Activated T-helper 1 cell treated with Interleukin-2 at 50 U/mL for 16 hours (primary cell): ENCODE data around the gene MRPL16.
"Not testable (repeated sequence)": the region's sequence is repeated elsewhere in the genome, so short reads cannot be mapped to it uniquely, and the experiment has no call there.

Experiments
- DNase-seq: peaks from one replicate; pipeline ENCODE4 v3.0.0-alpha.2; 2020; ENCODE audit warnings: low read depth

MRPL16 gene

GRCh38 chr11:59810189-59810910, at the start of gene MRPL16:
MRPL16 (minus strand) TSS chr11:59810778; CDS start chr11:59810658, 120 bp downstream.
- DNase-seq = peak; percentile 85

GRCh38 chr11:59859673-59860072, 49.1 kb upstream of the MRPL16 start:
- DNase-seq = no peak

DNA sequence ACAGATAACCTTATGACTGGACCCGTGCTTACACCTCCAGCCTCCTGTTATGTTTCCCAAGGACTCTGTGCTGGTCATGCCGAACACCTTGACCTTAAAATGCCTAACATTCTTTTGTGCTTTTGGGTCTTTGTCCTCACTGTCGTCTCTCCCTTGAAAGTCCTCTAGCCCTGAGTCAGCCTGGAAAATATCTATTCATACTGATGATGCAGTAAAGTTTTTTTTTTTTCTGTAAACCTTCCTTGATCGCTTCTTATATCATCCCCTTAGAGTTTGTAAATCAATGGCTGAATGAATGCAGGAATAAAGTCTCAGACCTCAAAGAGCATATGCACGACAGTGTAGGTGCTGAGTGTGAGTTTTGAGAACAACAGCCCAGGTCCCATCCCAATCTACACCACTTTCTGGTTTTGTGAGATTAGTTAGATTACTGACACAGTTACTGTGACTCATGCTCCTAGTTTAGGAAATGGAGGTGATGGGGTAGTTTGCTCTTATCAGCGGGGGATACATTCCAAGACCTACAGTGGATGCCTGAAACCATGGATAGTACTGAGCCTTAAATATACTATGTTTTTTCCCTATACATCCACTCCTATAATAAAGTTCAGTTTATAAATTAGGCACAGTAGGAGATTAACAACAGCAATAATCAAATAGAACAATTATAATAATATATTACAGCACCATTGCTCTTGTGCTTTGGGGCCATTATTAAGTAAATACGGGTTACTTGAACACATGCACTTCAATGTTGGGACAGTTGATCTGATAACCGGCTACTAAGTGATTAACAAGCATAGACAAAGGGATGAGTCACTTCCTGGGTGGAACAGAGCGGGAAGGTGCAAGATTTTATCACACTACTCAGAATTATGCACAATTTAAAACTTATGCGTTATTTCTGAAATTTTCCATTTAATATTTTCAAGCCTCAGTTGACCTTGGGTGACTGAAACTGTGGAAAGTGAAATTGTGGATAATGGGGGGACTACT, 47.2 kb upstream of the MRPL16 start:
- no peak for DNase-seq

GRCh38 chr11:59854871-59855270, 44.3 kb upstream of the MRPL16 start:
- DNase-seq = no peak

GRCh38 chr11:59851416-59851815, 40.8 kb upstream of the MRPL16 start:
- not testable (repeated sequence) for DNase-seq

DNA sequence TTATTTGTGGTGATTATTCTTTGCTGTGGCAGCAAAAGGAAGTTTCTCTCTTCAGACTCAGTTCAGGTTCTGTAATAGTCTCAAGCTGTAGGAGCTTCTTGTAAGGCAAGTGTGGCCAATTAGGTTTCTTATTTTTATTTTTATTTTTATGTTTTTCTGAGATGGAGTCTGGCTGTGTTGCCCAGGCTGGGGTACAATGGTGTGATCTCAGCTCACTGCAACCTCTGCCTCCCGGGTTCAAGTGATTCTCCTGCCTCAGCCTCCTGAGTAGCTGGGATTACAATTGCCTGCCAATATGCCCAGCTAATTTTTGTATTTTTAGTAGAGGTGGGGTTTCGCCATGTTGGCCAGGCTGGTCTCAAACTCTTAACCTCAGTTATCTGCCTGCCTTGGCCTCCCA, 39.0 kb upstream of the MRPL16 start:
- DNase-seq = not testable (repeated sequence)

DNA sequence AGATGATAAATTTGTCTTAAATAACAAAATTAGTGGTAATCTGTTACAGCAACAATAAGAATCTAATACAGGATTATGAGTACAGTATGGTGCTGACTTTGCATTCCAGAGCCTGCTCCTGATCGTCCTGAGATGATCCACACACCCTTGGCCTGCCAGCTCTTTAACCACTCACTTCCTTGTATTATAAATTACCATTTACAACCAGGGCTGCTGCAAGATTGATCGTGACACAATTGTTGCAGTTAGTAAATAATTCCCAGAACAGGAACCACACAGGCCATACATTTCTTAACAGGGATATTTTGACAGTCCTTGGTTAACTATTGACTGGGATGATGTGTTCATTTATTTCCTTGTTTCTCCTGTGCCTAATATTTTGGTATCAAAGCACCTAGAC, 38.6 kb upstream of the MRPL16 start:
- no peak for DNase-seq

DNA sequence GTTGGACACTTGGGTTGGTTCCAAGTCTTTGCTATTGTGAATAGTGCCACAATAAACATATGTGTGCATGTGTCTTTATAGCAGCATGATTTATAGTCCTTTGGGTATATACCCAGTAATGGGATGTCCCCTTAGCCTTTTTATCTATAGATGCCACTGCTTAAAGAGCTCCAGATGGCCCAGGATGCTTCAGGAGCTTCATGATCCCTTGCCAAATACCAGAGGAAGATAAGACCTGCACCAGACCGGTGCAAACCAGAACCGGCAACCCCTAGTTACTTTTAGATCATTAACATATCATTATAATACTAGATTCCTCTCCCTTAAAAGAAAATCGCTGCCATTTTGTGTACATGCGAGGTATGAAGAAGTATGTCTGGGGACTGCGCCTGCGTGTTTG, 37.9 kb upstream of the MRPL16 start:
- DNase-seq = not testable (repeated sequence)

- DNase-seq = no peak
Observed at GRCh38 chr11:59847626-59848025, 37.0 kb upstream of the MRPL16 start.

DNA sequence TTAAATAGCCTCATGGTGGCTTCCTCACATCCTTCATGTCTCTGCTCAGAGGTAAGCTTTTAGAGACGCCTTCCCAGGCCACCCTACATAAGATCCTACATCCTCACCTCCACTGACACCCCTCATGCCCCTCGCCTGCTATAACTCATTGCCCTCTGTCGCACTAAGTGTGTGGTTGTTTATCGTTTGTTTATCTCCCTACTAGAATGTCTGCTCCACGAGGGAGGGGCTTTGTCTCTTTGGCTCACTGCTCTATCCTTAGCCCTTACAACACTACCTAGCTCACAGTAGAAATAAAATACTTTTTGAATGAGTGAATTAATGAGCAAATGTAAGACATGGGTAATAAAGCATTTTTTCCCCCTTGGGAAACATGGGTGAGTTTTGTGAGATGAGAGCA, 36.0 kb upstream of the MRPL16 start:
- DNase-seq = no peak

GRCh38 chr11:59845399-59845798, 34.8 kb upstream of the MRPL16 start, which contains the start of gene CBLIF:
CBLIF (minus strand) TSS chr11:59845499; CDS start chr11:59845453, 46 bp downstream.
- DNase-seq = no peak

GRCh38 chr11:59842316-59842715, 31.7 kb upstream of the MRPL16 start:
- no peak for DNase-seq

- DNase-seq = no peak
Observed at GRCh38 chr11:59841514-59841913, 30.9 kb upstream of the MRPL16 start.

- no peak for DNase-seq
Observed at GRCh38 chr11:59839615-59840014, 29.0 kb upstream of the MRPL16 start.

DNA sequence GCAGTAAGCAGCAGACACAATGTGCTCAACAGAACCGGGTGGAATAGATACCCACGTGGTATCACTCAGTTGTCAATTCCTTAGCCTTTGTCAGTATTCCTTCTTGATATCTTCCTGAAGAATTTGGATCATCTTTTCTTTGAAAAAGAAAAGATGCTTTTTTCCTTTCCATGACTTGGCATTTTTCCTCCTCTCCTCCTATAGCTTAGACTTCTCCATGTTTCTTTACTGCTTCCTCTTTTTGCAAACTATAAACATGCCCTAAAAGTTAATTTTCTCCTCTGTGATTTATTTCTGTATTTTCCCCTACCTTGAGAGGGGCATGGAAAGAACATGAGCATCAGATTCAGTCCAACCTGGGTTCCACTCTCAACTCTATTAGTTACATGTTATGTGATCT, 23.0 kb upstream of the MRPL16 start:
- DNase-seq = no peak

DNA sequence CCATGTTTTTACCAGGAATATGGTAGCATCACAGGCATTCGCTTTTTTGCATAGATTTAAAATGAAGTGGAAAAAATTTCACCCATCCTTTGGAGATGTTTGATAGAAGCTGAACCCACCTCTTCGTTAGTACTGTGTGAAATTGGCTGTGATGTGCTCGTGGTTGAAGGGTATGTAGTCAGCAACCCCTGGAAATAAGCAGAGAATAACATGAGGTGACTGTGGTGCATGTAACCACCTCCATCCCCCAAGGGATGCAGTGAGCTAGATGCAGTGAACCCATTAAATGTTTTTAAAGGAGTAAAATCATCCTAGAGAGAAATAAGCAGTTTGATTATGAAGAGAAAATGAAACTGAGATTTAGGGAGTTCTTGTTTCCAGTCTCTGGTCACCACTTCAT, 18.8 kb upstream of the MRPL16 start:
- DNase-seq = no peak

DNA sequence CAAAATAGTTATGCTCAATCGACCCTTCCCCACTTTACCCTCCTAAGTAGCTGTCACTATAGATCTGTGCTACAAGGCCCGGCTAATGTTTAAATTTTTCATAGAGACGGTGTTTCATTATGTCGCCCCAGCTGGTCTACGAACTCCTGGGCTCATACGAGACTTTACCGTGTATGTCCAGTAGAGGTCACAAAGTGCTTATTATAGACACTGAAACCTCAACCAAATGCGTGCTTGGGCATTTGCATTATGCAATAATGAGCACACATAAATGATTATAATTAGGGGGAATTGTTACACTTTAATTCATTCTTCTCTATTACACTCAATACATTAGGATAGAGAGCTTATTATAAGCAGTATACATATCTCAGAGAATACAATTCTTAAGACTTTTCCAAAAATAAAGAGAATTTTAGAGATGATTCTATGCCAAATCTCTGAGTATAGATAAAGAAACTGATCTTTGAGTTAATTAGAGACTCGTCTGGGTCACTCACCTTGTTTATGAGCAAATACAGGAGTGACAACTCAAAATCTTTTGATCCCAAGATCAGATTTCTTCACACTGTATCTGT, 12.5 kb upstream of the MRPL16 start:
- DNase-seq = no peak

- no peak for DNase-seq
Observed at GRCh38 chr11:59818572-59818971, 8.0 kb upstream of the MRPL16 start.

DNA sequence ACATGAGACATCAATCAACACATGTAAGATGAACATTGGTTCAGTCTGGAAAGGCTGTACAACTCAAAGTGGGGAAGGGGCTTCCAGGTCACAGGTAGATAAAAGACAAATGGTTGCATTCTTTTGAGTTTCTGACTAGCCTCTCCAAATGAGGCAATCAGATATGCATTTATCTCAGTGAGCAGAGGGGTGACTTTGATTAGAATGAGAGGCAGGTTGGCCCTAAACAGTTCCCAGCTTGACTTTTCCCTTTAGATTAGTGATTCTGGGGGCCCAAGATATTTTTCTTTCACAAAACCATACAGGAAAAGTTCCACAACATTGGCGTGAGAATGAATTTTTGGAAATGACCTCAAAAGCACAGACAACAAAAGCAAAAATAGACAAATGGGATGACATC, 5.9 kb upstream of the MRPL16 start:
- DNase-seq = not testable (repeated sequence)

DNA sequence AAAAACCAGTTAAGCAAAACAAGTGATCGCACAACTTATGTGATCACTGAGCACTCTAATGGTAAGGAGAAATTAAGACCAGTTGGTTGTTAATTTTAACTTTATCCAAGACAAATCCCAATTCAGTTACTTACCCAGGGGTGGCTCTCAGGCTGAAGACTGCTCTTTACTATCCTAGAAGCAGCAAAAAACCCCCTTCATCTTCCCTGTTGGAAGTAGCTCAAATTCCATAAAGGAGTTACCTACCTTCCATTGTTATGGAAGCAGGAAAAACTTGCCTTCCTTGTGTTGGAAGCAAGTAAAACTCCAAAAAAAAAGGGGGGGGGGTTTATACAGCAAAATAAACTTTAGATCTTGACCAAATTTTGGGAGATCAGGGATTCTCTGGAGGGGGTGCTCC, 5.2 kb upstream of the MRPL16 start:
- no peak for DNase-seq

GRCh38 chr11:59814021-59814420, 3.4 kb upstream of the MRPL16 start:
- DNase-seq = no peak

- DNase-seq = no peak
Observed at GRCh38 chr11:59813364-59813763, 2.8 kb upstream of the MRPL16 start.

GRCh38 chr11:59812220-59812619, 1.6 kb upstream of the MRPL16 start:
- no peak for DNase-seq
